ENCODE data around the gene CRYBG2.
A peak's percentile ranks its signal among the peaks of the same experiment; 100 is the strongest.
"Not testable (repeated sequence)": the region's sequence is repeated elsewhere in the genome, so short reads cannot be mapped to it uniquely, and the experiment has no call there.

The CRYBG2 gene

GRCh38 chr1:26295194-26296138, 58.5 kb downstream of the CRYBG2 start:
- no peak for DNase-seq

DNA sequence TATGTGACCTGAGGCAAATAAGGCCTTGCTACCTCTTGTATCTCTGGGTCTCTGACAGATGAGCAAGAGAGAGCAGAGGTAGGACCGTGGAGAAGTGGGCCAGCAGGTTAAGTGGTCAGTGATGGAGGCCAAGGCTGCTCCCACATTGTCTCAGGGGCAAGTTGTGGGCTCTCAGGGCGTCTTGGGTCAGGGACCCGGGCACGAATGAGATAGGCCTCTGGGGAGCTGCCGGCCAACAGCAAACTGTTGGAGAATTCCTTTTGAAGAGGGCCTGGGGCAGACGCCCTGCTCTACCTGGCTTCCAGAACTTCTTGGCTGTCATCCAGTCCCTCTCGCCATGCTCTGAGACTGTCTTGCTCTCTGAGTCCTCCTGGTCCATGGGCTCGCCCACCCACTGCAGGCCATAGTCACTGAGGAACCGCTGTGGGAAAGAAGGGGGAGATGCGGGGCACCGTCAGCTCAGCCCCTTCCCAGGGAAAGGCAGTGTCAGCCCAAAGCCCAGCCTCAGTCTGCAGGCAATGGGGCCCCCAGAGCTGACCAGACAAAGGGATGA, 59.9 kb downstream of the CRYBG2 start:
- DNase-seq: no peak

DNA sequence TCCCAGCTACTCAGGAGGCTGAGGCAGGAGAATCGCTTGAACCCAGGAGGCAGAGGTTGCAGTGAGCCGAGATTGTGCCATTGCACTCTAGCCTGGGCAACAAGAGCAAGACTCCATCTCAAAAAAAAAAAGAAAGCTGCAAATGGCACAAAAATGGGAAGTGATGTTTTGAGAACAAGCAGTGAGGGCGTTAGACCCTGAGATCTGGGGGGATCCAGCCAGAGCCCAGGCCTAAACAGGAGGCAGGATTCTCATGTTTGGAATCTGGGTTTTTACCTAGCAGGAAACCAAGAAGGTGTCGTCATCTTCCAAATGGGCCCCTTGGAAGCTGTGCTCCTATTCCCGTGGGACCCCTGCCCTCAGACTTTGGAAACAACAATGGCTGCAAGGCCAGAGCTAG, 61.2 kb downstream of the CRYBG2 start:
- DNase-seq: not testable (repeated sequence)

- no peak for DNase-seq
Measured at GRCh38 chr1:26291939-26292338, 62.0 kb downstream of the CRYBG2 start.

GRCh38 chr1:26291433-26291832, 62.5 kb downstream of the CRYBG2 start:
- no peak for DNase-seq

GRCh38 chr1:26290882-26291261, 63.1 kb downstream of the CRYBG2 start:
- DNase-seq: no peak

DNA sequence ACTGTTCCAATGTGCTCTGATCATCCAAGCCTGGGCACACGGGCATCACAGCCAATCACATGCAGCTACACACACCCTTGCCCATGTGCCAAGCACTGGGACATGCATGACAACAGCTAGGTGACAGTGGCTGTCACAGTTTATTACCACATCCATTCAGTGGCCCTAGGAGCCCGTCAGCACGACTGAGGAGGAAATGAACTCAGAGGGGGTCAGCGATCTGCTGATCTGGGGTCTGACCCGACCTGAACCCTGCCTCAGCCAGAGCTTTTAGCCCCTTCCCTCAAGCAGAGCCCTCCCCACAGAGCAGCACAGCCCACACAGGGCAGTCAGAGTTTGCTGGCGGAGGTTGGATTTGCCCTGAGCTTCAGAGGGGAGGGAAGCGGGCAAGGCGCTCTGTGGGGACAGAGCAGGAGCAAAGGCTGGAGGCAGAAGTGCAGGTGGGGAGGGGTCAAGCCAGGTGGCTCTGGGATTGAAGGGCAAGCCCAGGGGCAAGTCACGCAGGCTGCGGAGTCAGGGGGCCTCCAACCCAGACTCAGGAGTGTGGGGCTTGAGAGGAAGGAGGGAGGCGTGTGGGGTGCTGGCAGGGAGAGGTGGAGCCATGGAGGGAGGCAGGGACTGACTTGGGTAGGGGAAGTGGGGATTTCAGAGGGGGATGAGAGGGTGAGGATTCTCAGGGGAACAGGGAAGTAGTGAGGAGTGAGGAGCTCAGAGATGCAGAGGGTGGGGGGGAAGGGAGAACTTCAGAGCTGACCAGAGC, 63.6 kb downstream of the CRYBG2 start:
- DNase-seq: no peak

- no peak for DNase-seq
Measured at GRCh38 chr1:26289158-26290059, 64.5 kb downstream of the CRYBG2 start.

DNA sequence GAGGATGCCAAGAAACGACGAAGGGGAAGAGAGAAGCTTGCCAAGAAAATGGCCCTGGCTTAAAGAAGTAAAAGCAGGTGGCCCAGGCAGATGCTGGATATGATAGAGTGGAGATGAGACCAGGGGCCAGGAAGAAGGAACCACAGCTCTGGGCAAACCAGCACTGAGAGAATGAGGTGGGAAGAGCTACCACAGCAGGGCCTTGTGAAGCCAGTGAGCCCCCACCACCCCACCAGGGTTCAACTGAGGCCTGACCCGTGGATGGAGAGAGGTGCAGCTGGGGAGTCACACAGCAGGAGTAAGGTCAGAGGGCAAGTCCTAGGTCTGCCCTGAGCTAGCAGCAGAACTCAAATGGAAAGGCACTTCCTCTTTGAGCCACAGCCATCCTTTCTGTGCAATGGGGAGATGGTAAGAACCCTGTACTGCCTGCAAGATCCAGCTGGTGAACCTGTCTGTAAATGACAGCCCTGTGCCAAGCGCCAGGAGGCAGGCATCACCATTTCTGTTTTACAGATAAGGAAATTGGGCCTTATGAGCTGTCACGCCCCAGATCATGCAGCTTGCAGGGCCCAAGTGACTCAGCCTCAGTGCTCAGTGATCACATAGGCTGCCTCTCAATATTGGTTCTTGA, 65.5 kb downstream of the CRYBG2 start:
- no peak for DNase-seq

GRCh38 chr1:26287811-26288210, 66.1 kb downstream of the CRYBG2 start:
- DNase-seq: no peak

DNA sequence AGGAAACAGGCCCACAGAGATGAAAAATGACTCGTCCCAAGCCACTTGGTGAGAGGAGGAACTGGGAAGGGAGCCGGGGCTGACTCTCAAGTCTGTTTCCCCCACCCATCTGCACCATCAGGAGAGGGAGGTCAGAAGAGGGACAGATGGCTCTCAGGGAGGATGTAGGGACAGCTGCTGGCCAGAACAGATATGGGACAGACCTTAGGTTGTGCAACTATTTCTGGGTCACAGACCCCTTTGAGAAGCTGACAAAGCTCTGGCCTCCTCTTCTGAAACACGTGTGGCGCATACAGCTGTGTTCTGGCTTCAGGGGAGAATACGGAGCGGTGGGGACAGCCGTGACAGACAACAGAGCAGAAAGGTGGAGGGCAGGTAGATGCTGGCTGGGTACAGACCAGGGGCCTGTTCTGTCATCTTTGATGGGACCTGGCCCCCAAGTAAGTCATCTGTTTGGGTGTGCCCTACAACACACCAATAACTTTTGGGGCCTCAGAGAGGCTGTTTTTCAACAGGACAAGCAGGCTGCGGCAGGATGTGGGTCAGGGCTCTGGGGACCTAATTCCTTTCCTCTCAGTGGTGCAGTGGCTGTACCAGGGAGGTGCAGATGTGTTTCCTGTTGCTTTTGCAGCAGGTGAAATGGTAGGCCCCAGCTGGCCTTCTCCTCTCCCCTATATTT, 66.8 kb downstream of the CRYBG2 start:
- DNase-seq: peak; percentile 46

GRCh38 chr1:26286064-26286416, 67.9 kb downstream of the CRYBG2 start:
- no peak for DNase-seq

DNA sequence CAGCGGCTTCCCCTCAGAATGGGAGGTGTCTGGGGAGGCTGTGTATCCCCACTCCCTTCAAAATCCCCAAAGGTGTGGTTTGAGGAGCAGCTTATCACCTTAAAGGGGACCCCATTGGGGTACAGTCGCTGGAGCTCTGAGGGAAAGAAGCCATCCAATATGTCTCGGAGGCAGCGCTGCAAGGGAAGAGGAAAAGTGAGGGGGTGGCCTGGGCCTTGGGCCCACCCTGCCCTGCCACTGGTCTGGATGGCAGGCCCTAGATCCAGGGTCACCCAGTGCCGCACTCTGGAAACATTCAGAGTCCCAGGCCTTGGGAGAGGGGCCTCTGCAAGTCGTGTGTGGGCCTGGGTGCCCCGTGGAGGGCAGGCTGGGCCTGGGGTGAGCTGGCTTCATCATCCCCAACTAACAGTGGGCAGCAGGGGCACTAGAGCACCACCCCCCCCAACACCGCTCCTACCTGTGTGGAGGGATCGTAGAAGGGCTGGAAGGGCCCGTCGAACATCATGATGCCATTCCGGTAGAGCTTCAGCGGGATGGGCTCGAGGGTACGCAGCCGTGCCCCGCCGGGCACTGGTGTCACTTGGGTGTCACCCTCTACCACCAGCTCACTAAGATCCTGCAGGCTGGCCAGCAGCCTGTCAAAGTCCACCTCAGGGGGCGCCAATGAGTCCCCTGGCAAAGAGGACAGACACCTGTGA, 68.4 kb downstream of the CRYBG2 start:
- DNase-seq: no peak

DNA sequence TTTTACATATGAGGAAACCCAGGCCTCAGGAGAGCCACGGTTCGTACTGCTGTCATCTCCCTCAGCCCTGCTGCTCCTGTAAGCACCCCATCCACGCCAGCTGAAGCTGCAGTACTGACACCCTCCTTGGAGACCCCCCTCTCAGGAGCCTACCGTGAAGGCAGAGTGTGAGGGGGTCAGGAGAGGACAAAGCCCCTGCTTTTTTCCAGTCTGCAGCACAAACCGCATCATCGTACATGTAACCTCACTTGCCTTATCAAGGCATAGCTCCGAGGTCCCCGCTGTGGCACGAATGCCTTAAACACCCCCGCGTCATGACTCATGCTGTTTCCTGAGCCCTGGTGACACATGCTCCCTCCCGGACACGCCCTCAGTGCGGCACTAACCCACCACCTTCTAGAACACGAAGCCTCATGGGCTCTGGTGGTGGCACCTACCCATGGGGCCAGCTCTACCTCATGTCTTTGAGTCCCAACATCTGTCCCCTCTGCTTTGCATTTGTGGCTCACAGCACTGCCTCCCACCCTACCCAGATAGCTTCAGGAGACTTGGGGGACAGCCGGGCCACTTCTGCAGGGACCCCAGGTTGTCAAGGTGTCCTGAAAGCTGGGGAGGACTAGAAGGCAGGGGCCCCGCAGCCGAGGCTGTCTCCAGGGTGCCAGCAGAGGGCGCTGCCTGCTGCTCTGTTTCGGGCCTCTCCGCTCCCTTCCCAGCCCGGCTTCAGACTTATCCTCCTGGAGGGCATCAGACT, 69.2 kb downstream of the CRYBG2 start:
- DNase-seq: peak; percentile 97

GRCh38 chr1:26283871-26284596, 69.9 kb downstream of the CRYBG2 start:
- no peak for DNase-seq

- DNase-seq: no peak
Measured at GRCh38 chr1:26283279-26283853, 70.6 kb downstream of the CRYBG2 start.

- DNase-seq: no peak
Measured at GRCh38 chr1:26282401-26282918, 71.5 kb downstream of the CRYBG2 start.

DNA sequence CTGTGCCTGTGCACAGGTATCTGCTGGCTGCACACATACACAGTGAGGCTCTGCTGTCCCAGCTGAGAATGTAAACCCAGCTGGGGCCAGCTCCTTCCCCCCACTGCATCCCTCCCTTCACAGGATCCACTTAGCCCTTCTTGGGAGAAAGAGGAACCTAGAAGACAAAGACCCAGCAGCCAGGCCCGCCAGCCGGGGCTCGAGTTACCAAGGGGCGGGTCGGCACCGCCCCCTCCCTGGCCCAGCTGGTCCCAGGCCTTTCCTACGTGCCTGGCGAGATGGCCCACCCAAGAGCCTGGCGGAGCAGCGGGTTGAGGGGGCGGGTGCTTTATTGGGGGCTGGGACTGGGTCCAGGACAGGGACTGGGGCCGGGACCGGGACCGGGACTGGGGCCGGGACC, 72.0 kb downstream of the CRYBG2 start:
- peak; percentile 52 for DNase-seq
